Prostate gland (tissue), 2 donors: ENCODE measurements around the gene SDR39U1.

Source experiments
- CTCF ChIP-seq, 4 experiments: fragments of 200-600 bp in 2 of 4; fragments of 450-650 bp in 2 of 4; sonication (generic) in 2 of 4; IDR thresholded peaks; 1 replicate in 3 of 4; 2 replicates in 1 of 4; pipeline ENCODE4 v1.5.1; 2016 to 2019; ENCODE audit warnings: antibody characterized with exemption in 4 of 4, mild to moderate bottlenecking in 2 of 4, moderate library complexity in 2 of 4
- POLR2A ChIP-seq: fragments of 450-650 bp; IDR thresholded peaks from one replicate; pipeline ENCODE4 v1.6.1; 2016; ENCODE audit warnings: antibody characterized with exemption, mild to moderate bottlenecking
- POLR2AphosphoS5 ChIP-seq: sonication (generic); formaldehyde crosslinking; IDR thresholded peaks from one replicate; pipeline ENCODE4 v1.6.1; 2017; ENCODE audit warnings: antibody characterized with exemption

DNA sequence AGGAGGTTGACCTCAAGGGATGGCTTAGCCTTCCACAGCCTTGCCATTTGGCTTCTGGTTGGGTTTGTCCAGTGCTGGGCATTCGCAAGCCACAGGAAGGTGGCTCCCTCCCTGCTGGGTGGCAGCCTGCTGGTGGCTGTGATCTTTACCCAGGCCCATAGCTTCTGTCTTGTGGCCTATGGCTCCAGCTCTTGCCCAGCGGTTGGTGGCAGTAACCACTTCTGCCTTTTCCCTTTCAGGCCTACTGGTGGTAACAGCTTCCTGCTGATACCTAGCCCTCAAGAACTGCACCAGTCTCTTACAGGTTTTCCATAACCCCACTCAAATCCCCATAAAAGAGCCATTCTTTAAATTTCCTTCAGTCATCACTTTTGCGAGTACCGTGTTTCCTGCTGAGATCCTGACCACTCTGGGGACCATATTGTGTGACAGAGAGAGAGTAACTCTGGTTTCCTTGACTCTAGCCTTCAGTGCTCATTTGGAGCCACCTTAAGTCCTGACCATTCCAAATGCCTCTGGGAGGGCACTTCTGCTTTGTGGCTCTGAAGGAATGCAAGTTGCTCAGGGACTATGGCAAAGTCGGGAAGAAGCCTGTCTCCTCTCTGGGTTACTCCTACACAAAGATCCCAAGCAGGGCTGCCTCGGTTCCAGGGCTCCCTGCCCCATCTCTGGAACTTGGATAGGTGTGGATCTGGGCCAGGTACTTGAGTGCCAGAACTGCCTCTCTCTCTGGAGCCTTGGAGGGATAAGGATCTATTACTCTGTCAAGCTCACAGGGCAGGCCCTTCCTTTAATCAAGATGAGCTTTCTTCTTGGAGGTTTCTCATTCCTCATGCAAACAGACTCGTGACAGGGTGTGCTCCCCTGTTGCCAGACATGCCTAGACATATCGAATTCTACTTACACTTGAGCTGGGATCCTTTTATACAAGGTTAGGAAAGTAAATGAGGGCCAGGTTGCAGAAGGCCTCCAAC, 46.7 kb downstream of the SDR39U1 start:
- no peak for TF ChIP-seq CTCF (IDR thresholded peaks at IDR 0.05)
- TF ChIP-seq POLR2A = no peak
- peak; percentile 86 for TF ChIP-seq POLR2AphosphoS5
